Stimulated activated naive CD8-positive, alpha-beta T cell treated with anti-CD3 and anti-CD28 coated beads, Interleukin-15, Interleukin-2, amounts not matched to agents 100 ng/mL and 50 ng/mL, for 24 hours (primary cell): ENCODE results near the gene PTPRJ.
A peak's percentile ranks its signal among the peaks of the same experiment; 100 is the strongest.
"Not testable (repeated sequence)": the region's sequence is repeated elsewhere in the genome, so short reads cannot be mapped to it uniquely, and the experiment has no call there.

ENCODE experiments used
- H3K27ac Mint-ChIP-seq: one replicate; pipeline ENCODE4 v1.8.0; 2021; ENCODE audit warnings: mild to moderate bottlenecking, mixed read lengths
- H3K27me3 Mint-ChIP-seq: one replicate; pipeline ENCODE4 v1.8.0; 2021; ENCODE audit warnings: mixed read lengths
- H3K36me3 Mint-ChIP-seq: one replicate; pipeline ENCODE4 v1.8.0; 2021; ENCODE audit warnings: low read depth, mixed read lengths
- H3K4me1 Mint-ChIP-seq: one replicate; pipeline ENCODE4 v1.8.0; 2021; ENCODE audit warnings: low read depth, mixed read lengths
- H3K4me3 Mint-ChIP-seq: one replicate; pipeline ENCODE4 v1.8.0; 2021; ENCODE audit warnings: mild to moderate bottlenecking, mixed read lengths
- H3K9me3 Mint-ChIP-seq: one replicate; pipeline ENCODE4 v1.8.0; 2021; ENCODE audit warnings: mixed read lengths

PTPRJ gene

GRCh38 chr11:48017105-48017830, 36.9 kb downstream of the PTPRJ start:
- H3K4me3 Mint-ChIP-seq = peak overlapping the region; percentile 13
- peak overlapping the region; percentile 59 for H3K27ac Mint-ChIP-seq
- H3K9me3 Mint-ChIP-seq = no peaks in the 10 kb centered on the region
- peaks cover 94% of the 10 kb centered on the region for H3K4me1 Mint-ChIP-seq
- H3K27me3 Mint-ChIP-seq = no peaks in the 10 kb centered on the region
- H3K36me3 Mint-ChIP-seq = peaks cover 4% of the 10 kb centered on the region

- Mint-ChIP-seq H3K4me3 (peak overlapping the region; percentile 4), H3K36me3 (peaks cover 4% of the 10 kb centered on the region), H3K9me3 (no peaks in the 10 kb centered on the region), H3K4me1 (peaks cover 93% of the 10 kb centered on the region), H3K27me3 (no peaks in the 10 kb centered on the region), H3K27ac (peak overlapping the region; percentile 59)
Measured at GRCh38 chr11:48017831-48018527, 37.6 kb downstream of the PTPRJ start.

GRCh38 chr11:48018528-48019216, 38.3 kb downstream of the PTPRJ start:
- Mint-ChIP-seq H3K27ac (peak overlapping the region; percentile 90), H3K9me3 (no peaks in the 10 kb centered on the region), H3K27me3 (no peaks in the 10 kb centered on the region), H3K4me3 (peak overlapping the region; percentile 40), H3K36me3 (peaks cover 4% of the 10 kb centered on the region), H3K4me1 (peaks cover 91% of the 10 kb centered on the region)

- H3K4me1 Mint-ChIP-seq = peaks cover 85% of the 10 kb centered on the region
- no peaks in the 10 kb centered on the region for H3K27me3 Mint-ChIP-seq
- H3K4me3 Mint-ChIP-seq = peak overlapping the region; percentile 68
- no peaks in the 10 kb centered on the region for H3K9me3 Mint-ChIP-seq
- H3K36me3 Mint-ChIP-seq = peaks cover 4% of the 10 kb centered on the region
- peak overlapping the region; percentile 90 for H3K27ac Mint-ChIP-seq
Measured at GRCh38 chr11:48019217-48019584, 38.8 kb downstream of the PTPRJ start.

GRCh38 chr11:48019595-48019994, 39.2 kb downstream of the PTPRJ start:
- H3K4me1 Mint-ChIP-seq = peaks cover 86% of the 10 kb centered on the region
- no peaks in the 10 kb centered on the region for H3K9me3 Mint-ChIP-seq
- H3K4me3 Mint-ChIP-seq = peak overlapping the region; percentile 68
- H3K36me3 Mint-ChIP-seq = peaks cover 7% of the 10 kb centered on the region
- H3K27ac Mint-ChIP-seq = peak overlapping the region; percentile 90
- no peaks in the 10 kb centered on the region for H3K27me3 Mint-ChIP-seq

GRCh38 chr11:48020092-48020755, 39.9 kb downstream of the PTPRJ start:
- Mint-ChIP-seq H3K27me3 (no peaks in the 10 kb centered on the region), H3K36me3 (peaks cover 8% of the 10 kb centered on the region), H3K4me3 (peak overlapping the region; percentile 68), H3K4me1 (peaks cover 82% of the 10 kb centered on the region), H3K9me3 (no peaks in the 10 kb centered on the region), H3K27ac (peak overlapping the region; percentile 90)

GRCh38 chr11:48021201-48021820, 41.0 kb downstream of the PTPRJ start:
- peaks cover 80% of the 10 kb centered on the region for H3K4me1 Mint-ChIP-seq
- H3K4me3 Mint-ChIP-seq, H3K27me3 Mint-ChIP-seq, H3K9me3 Mint-ChIP-seq, H3K27ac Mint-ChIP-seq, H3K36me3 Mint-ChIP-seq: not testable (repeated sequence)

- H3K4me3 Mint-ChIP-seq = no peak overlapping the region
- H3K9me3 Mint-ChIP-seq = no peaks in the 10 kb centered on the region
- H3K4me1 Mint-ChIP-seq = peaks cover 68% of the 10 kb centered on the region
- H3K36me3 Mint-ChIP-seq = peaks cover 8% of the 10 kb centered on the region
- H3K27ac Mint-ChIP-seq = peak overlapping the region; percentile 9
- H3K27me3 Mint-ChIP-seq = no peaks in the 10 kb centered on the region
Measured at GRCh38 chr11:48022445-48022844, 42.1 kb downstream of the PTPRJ start.

- H3K9me3 Mint-ChIP-seq, H3K4me3 Mint-ChIP-seq, H3K27ac Mint-ChIP-seq, H3K27me3 Mint-ChIP-seq: not testable (repeated sequence)
- Mint-ChIP-seq H3K36me3 (peaks cover 12% of the 10 kb centered on the region), H3K4me1 (peaks cover 57% of the 10 kb centered on the region)
Measured at GRCh38 chr11:48023608-48024007, 43.2 kb downstream of the PTPRJ start.

GRCh38 chr11:48024635-48025071, 44.3 kb downstream of the PTPRJ start:
- no peaks in the 10 kb centered on the region for H3K27me3 Mint-ChIP-seq
- peaks cover 57% of the 10 kb centered on the region for H3K4me1 Mint-ChIP-seq
- H3K27ac Mint-ChIP-seq = peak overlapping the region; percentile 33
- no peaks in the 10 kb centered on the region for H3K9me3 Mint-ChIP-seq
- H3K36me3 Mint-ChIP-seq = peaks cover 12% of the 10 kb centered on the region
- H3K4me3 Mint-ChIP-seq = no peak overlapping the region

- peaks cover 8% of the 10 kb centered on the region for H3K36me3 Mint-ChIP-seq
- no peak overlapping the region for H3K4me3 Mint-ChIP-seq
- H3K9me3 Mint-ChIP-seq = no peaks in the 10 kb centered on the region
- H3K27ac Mint-ChIP-seq = peak overlapping the region; percentile 4
- no peaks in the 10 kb centered on the region for H3K27me3 Mint-ChIP-seq
- H3K4me1 Mint-ChIP-seq = peaks cover 57% of the 10 kb centered on the region
Measured at GRCh38 chr11:48025293-48025983, 45.1 kb downstream of the PTPRJ start.

- Mint-ChIP-seq H3K9me3 (no peaks in the 10 kb centered on the region), H3K36me3 (peaks cover 8% of the 10 kb centered on the region), H3K4me3 (no peak overlapping the region), H3K4me1 (peaks cover 51% of the 10 kb centered on the region), H3K27me3 (no peaks in the 10 kb centered on the region), H3K27ac (peak overlapping the region; percentile 4)
Measured at GRCh38 chr11:48025984-48026340, 45.6 kb downstream of the PTPRJ start.

GRCh38 chr11:48028914-48029680, 48.7 kb downstream of the PTPRJ start:
- no peaks in the 10 kb centered on the region for H3K9me3 Mint-ChIP-seq
- H3K27me3 Mint-ChIP-seq = no peaks in the 10 kb centered on the region
- H3K4me1 Mint-ChIP-seq = peaks cover 62% of the 10 kb centered on the region
- peaks cover 14% of the 10 kb centered on the region for H3K36me3 Mint-ChIP-seq
- no peak overlapping the region for H3K4me3 Mint-ChIP-seq
- H3K27ac Mint-ChIP-seq = no peak overlapping the region
